ENCODE measurements around the gene ZNF48.
A peak's percentile ranks its signal among the peaks of the same experiment; 100 is the strongest.

Gene ZNF48

DNA sequence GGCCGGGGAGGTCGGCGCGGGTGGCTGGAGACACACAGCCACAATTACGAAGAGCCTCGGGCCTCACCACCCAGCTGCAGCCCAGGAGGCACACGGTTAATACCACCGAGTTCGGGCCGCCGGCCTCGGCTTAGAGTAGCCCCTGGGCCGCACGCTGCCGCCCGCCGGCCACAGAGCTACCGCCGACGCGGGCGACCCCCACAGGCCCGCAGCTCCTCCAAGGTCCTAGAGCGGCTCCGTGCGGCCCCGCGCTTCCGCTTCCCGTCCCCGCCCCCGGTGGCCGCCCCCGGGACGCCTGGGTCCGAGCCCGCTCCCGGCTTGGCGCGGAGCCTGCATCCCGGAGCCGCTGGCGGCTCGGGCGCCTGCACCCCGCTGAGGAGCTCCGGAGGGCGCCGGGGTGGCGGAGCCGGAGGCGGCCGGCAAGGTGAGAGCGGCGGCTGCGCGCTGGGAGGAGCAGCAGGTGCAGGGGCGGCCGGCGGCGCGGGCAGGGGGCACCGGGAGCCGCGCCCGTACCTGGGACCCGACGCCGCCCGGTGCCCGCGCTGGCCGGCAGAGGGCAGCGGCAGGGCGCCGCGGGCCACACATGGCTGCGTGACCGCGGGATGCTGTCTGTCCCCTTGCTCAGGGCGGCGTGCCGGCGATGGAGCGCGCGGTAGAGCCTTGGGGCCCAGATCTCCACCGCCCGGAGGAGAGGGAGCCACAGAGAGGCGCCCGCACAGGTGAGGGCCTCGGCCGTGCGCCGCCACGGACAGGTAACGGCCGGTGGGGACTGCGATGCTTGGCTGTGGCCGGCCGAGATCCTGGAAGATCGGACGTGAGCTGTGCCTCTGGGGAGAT lies at the start of gene ZNF48:
Gene ZNF48 (plus strand): TSS at position 266 of the 837 bp plus-strand sequence. CDS start 375 bp downstream, at position 641.
- FAIRE-seq: no peak

DNA sequence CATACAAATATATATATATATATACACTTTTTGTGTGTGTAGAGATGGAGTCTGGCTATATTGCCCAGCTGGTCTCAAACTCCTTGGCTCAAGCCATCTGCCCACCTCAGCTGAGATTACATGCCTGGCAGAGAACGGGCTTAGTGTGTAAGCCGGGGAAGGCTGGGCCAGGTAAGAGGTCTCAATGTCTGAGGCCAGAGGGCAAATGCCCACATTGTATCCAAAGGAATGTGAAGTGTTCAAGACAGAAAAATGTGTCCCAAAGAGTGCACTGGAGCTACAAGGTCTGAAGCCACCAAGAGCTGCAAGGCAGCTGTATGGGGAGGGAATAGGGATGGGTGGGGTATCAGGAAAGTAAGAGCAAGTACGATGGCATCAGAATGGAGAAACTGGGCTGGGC lies 48.9 kb upstream of the ZNF48 start:
- no peak for FAIRE-seq

DNA sequence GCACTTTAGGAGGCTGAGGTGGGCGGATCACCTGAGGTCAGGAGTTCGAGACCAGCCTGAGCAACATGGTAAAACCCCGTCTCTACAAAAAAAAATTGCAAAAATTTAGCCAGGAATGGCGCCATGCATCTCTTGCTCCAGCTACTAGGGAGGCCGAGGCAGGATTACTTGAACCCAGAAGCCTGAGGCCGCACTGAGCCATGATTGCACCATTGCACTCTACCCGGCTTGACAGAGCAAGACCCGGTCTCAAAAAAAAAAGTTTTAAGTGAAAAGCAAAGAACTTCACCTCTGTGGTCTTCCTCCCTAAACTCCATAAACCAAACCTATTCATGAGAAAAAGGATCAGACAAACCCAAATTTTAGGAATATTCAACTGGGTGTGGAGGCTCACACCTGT lies 47.1 kb upstream of the ZNF48 start:
- FAIRE-seq: no peak

DNA sequence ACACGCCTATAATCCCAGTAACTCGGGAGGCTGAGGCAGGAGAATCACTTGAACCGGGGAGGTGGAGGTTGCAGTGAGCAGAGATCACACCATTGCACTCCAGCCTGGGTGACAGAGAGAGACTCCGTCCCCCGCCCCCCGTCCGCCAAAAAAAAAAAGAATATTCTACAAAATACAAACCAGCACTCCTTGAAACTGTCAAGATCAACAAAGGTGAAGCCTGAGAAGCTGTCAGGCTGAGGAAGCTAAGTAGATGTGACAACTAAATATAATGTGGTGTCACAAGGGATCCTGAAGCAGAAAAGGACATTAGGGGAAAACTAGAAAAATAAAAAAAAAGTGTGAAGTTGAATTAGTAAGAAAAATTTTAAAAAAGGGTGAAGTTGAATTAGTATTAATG lies 46.3 kb upstream of the ZNF48 start:
- FAIRE-seq: no peak

- FAIRE-seq: no peak
These were observed 45.5 kb upstream of the ZNF48 start for GRCh38 chr16:30349675-30350074.

DNA sequence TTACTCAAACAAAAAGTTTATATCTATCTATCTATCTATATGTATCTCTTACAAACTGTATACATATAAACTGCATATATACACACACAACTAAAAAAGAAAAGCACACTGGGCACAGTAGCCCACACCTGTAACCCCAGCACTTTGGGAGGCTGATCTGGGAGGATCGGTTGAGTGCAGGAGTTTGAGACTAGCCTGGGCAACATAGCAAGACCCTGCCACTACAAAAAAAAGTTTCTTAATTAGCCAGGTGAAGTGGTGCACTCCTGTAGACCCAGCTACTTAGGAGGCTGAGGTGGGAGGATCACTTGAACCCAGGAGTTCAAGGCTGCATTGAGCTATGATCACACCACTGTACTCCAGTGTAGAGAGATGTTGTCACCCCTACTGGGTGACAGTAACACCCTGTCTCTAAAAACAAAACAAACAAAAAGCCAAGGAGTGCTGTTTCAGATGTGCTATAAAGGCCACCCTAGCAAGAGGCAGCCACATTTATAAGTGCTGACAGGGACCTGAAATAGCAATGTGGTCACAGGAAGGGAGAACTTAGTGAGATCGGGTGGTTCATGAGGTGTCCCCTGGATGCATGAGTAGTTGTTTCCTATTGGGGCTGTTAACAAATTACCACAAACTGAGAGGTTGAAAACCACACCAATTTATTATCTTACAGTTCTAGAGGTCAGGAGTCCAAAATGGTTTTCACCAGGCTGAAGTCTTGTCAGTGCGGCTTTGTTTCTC lies 44.9 kb upstream of the ZNF48 start:
- no peak for FAIRE-seq

DNA sequence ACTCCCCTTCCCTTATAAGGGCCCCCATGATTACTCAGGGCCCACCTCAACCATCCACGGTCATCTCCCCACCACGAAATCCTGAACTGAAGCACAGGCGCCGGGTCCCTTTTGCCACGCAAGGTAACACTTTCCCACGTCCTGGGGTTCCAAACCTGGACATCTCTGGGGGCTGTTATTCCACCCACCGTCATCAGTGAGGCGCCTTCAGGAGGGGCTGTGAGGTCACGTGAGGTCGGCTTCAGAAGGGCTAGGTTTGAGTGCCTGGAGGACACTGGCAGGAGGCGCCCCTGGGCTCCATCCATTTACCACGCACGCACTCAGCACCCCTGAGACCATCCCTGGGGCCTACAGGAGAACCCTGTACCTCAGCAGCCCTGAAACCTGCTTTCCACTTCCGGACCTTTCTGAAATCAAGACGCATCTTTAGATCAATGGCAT lies 44.2 kb upstream of the ZNF48 start:
- no peak for FAIRE-seq

GRCh38 chr16:30351586-30352419 lies 43.4 kb upstream of the ZNF48 start:
- no peak for FAIRE-seq

DNA sequence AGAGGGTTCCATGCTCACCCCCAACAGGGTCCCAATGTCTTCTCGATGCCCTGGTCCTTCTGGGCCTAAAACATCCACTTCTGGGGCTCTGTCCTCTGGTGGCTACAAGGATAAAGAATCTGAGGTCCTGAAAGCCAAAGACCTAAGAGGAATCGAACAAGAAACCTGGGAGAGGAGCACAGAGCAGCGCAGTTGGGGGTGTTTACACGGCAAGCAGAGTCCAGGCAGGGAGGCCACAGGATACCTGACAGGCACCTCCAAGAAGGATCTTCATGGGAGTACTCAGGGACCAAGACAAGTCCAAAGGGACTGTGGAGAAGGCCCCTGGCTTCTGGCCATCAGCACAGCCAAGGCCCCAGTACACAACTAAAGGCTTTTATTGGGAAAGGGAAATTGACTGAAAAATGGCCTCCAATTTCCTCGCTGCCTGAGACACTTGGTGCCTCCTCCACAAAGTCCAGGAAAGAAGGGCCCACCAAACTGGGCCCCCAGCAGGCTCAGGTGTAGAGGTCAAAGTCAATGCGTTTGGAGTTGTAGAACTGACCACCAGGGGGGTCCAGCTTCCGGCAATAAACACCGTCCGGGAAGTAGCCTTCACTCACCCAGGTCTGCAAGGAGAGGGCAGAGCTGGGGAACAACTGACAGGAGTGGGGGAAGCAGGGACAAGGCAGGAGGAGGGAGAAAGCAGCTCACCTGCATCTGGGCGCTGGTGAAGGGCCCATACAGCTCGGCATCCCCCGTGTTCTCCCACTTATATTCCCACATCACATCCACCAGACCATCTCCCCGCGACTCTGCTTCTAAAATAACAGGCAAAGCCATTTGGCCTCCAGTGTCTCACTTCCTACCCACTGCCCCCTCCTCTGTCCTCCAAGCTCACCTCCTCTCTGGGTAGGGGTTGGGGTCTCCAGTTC lies 42.5 kb upstream of the ZNF48 start:
- no peak for FAIRE-seq

GRCh38 chr16:30353438-30354129 lies 41.6 kb upstream of the ZNF48 start:
- FAIRE-seq: no peak

DNA sequence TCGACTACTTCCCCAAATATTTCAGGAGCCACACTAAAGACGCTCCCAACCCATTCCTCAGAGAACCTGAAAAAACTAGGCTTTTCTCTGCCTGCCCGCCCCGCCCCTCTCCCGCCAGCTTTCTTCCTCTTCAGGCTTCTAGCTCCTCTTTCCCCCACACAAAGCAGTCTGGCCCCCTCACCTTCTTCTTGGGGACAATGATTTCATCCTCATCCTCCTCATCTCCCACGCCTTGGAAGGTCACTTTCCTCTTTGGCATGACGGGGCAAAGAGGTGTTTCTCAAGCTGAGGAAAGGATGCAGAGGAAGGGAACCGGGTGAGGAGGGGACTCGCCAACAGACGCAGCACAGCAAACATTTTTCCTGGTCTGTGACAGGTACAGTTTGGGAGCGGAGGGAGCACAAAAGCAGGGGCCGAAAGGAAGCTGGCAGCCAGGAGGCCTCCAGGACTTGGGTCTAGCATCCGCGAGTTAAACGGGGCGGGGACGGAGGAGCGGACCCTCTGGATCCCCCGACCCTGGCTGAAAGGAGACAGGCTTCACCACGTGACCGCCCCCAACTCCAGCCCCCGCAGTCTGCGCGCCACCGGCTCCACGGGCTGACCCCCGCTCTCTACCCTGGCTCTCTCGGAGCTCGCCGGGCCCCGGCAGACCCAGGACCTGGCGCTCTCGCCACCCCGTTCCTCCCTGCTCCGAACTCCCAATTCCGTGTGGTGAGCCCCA lies 40.6 kb upstream of the ZNF48 start:
- FAIRE-seq: no peak

- peak; percentile 51 for FAIRE-seq
These were observed 39.9 kb upstream of the ZNF48 start, which contains the start of gene CD2BP2 for GRCh38 chr16:30355144-30355953. TSS of gene CD2BP2 (minus strand) at chr16:30355308. CDS start at chr16:30354681, 627 bp downstream.

- FAIRE-seq: no peak
These were observed 39.3 kb upstream of the ZNF48 start for GRCh38 chr16:30355954-30356308.

- FAIRE-seq: no peak
These were observed 38.7 kb upstream of the ZNF48 start for GRCh38 chr16:30356401-30357084.

DNA sequence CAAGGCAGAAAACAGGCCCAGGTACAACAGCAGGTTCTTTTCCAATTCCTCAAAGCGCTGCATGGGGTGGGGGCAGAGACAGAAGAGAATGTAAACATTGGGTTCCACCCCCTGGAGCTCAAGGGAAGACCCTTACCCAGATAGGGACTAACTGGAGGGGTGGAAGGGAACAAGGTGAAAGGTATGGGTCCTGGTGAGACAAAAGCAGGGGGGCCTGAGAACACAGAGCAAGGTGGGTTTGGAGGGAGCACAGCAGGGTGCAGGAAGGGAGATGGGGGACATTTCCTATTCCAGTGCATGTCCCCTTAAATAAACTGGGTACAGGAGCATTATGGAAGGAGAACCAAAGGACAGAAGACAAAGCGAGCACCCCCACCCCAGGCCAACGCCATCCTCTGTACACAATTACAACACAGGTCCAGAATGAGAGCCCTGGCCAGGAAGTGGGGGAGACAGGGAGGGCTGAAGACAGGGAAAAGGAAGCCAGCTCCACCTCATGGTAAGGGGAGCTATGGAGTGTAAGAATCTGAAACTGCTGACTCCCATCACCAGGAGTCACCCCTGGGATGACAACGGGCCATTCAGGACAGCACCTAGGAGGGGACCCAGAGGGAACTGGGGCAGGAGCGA lies 38.0 kb upstream of the ZNF48 start:
- FAIRE-seq: no peak

- no peak for FAIRE-seq
These were observed 37.3 kb upstream of the ZNF48 start for GRCh38 chr16:30357715-30358576.

- no peak for FAIRE-seq
These were observed 36.7 kb upstream of the ZNF48 start for GRCh38 chr16:30358577-30358936.

Measured in colon (tissue), 2 donors.